ENCODE results near the gene KIAA1755. TPM values are rescaled to one million over a fixed set of nuclear protein-coding genes. Genes with fewer than 3 reads are reported as not detected.

Gene KIAA1755
- total and polyA plus RNA-seq, 10 of the 15 experiments (the other 5 are each of a cell fraction or from before 2014, with no cell fraction given): not detected

DNA sequence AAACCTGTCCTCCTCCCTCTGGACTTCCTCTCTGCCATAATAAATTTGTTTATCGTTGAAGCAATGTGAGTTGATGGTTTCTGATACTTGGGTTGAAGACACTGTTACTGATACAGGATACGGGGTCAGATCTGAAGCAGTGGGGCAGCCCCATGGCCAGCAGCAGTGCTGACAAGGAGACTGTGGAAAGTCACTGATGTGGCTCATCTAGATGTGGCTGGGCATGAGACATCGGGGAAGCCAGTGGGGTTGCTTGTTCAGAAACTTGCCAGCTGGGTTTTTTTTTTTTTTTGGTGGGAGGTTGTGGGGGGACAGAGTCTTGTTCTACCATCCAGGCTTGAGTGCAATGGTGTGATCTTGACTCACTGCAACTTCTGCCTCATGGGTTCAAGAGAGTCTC, 40.8 kb upstream of the KIAA1755 start (continued):
- TF ChIP-seq POLR2AphosphoS5 (IDR thresholded peaks at IDR 0.05; ENCODE audit: low read length) (no peak), RFX5 (IDR thresholded peaks at IDR 0.05; ENCODE audit: low read depth, low read length) (no peak), RB1 (IDR thresholded peaks at IDR 0.05; ENCODE audit: borderline replicate concordance) (no peak), MTA3 (IDR thresholded peaks at IDR 0.05; ENCODE audit: borderline replicate concordance, low read length) (no peak)
- TF ChIP-seq, protein P1, sequence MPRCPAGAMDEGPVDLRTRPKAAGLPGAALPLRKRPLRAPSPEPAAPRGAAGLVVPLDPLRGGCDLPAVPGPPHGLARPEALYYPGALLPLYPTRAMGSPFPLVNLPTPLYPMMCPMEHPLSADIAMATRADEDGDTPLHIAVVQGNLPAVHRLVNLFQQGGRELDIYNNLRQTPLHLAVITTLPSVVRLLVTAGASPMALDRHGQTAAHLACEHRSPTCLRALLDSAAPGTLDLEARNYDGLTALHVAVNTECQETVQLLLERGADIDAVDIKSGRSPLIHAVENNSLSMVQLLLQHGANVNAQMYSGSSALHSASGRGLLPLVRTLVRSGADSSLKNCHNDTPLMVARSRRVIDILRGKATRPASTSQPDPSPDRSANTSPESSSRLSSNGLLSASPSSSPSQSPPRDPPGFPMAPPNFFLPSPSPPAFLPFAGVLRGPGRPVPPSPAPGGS (IDR thresholded peaks at IDR 0.05; ENCODE audit: borderline replicate concordance, insufficient read depth, low read depth, low read length, poor library complexity, severe bottlenecking): no peak

DNA sequence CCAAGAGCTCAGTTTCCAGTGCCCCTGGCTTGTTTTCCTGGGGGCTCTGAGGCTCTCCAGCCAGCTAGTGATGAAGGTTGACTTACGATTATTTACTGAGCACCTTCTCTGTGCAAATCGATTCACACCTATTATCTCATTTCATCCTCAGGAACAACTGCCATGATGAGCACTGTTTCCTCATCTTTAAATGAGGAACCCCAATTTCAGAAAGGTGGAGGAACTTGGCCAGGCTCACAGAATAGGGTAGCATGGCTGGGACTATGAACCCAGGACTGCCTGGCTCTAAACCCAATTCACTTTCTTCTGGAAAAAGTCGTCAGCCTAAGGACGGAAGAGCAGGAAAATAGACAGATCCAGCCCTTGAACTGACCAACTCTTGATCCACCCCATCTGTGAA, 39.9 kb upstream of the KIAA1755 start:
- in situ Hi-C loops (cut with MboI): no loop called here

More for the DNA sequence above, 39.9 kb upstream of the KIAA1755 start:
- Histone ChIP-seq H4K20me1 (ENCODE audit: control insufficient read depth, insufficient read depth) (no peaks in the 10 kb centered on the region), H3K4me1 (ENCODE audit: control insufficient read depth, insufficient read depth, low read length) (no peaks in the 10 kb centered on the region; the same call in 1 of the 2 replicates), H3K79me2 (ENCODE audit: control insufficient read depth, insufficient read depth, low read length) (no peaks in the 10 kb centered on the region), H3K27me3 (replicated peaks in 1 of 2; ENCODE audit: control insufficient read depth in 2 of 2, insufficient read depth in 2 of 2, low read length in 1 of 2) (peaks cover 6 to 16% of the 10 kb centered on the region in 2 experiments), H3K9me3 (replicated peaks; ENCODE audit: control insufficient read depth, insufficient read depth, low read length) (no peaks in the 10 kb centered on the region), H3K36me3 (ENCODE audit: control insufficient read depth in 2 of 2, insufficient read depth in 2 of 2, low read length in 1 of 2) (no peaks in the 10 kb centered on the region), H3K4me2 (ENCODE audit: control insufficient read depth, insufficient read depth) (no peak overlapping the region), H2AFZ (ENCODE audit: control insufficient read depth, low read depth, low read length) (no peak overlapping the region), H3K9ac (ENCODE audit: control insufficient read depth, insufficient read depth, low read length) (no peak overlapping the region), H3K4me3 (no peak overlapping the region), H3K27ac (ENCODE audit: control insufficient read depth, insufficient read depth) (no peak overlapping the region)
- no peak for DNase-seq (ENCODE audit: low read depth, low spot score)
- ChIA-PET POLR2A (no interaction called here), RAD21 (ENCODE audit: unreplicated experiment) (no interaction called here), CTCF (no interaction called here), SMC1A (ENCODE audit: uncharacterized antibody, unreplicated experiment) (no interaction called here)
- no peak for FAIRE-seq
- no peak for TF ChIP-seq POLR2AphosphoS2 (IDR thresholded peaks at IDR 0.05; ENCODE audit: low read depth, low read length)
- TF ChIP-seq SMAD1 (IDR thresholded peaks at IDR 0.05; ENCODE audit: low read depth, partially characterized antibody): no peak
- TF ChIP-seq HDGF (IDR thresholded peaks at IDR 0.05): no peak
- TF ChIP-seq, protein P2, sequence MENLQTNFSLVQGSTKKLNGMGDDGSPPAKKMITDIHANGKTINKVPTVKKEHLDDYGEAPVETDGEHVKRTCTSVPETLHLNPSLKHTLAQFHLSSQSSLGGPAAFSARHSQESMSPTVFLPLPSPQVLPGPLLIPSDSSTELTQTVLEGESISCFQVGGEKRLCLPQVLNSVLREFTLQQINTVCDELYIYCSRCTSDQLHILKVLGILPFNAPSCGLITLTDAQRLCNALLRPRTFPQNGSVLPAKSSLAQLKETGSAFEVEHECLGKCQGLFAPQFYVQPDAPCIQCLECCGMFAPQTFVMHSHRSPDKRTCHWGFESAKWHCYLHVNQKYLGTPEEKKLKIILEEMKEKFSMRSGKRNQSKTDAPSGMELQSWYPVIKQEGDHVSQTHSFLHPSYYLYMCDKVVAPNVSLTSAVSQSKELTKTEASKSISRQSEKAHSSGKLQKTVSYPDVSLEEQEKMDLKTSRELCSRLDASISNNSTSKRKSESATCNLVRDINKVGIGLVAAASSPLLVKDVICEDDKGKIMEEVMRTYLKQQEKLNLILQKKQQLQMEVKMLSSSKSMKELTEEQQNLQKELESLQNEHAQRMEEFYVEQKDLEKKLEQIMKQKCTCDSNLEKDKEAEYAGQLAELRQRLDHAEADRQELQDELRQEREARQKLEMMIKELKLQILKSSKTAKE (IDR thresholded peaks at IDR 0.05; ENCODE audit: low read depth, poor library complexity, severe bottlenecking): no peak
- no peak for ATAC-seq
- WGBS (ENCODE audit: insufficient coverage, insufficient replicate concordance, low lambda C conversion rate, missing lambda C conversion rate): 25% methylated on average over 4 of the region's 4 CpGs
- intact Hi-C loops (cut with micrococcal nuclease; ENCODE audit: unreplicated experiment): no loop called here
- BruUV-seq (replicated peaks): no TSS peak

Measured in GM12878 (cell line).